ENCODE results near the gene DNAJB1. TPM values are rescaled to one million over a fixed set of nuclear protein-coding genes. Genes with fewer than 3 reads are reported as not detected.

Gene DNAJB1
- total RNA-seq, 1 experiment from 2014 or later: 54.5 TPM

GRCh38 chr19:14473073-14473977, 44.9 kb downstream of the DNAJB1 start (continued):
- no peak for TF ChIP-seq AR (CRISPR knock-in tag; IDR thresholded peaks at IDR 0.05)
- no peak for TF ChIP-seq FOXK1 (CRISPR knock-in tag; IDR thresholded peaks at IDR 0.05)
- TF ChIP-seq SOX15 (CRISPR knock-in tag; IDR thresholded peaks at IDR 0.05): no peak

- Mint-ChIP-seq H3K4me3 (peak overlapping the region; percentile 56), H3K27ac (no peak overlapping the region), H3K4me1 (peaks cover 24% of the 10 kb centered on the region), H3K36me3 (peaks cover 14% of the 10 kb centered on the region), H3K9me3 (no peaks in the 10 kb centered on the region), H3K27me3 (ENCODE audit: low read depth) (peaks cover 12% of the 10 kb centered on the region)
- ATAC-seq: peak; percentile 56
- CTCF ChIA-PET: interaction anchor here (0.6 to 5.0 kb wide), 52 partner anchors 9 to 1507 kb away, joined by 3 to 53 read pairs (median 4); partner anchors contain the start of genes ASF1B, DNAJB1, MISP3 and PKN1
- DNase-seq (ENCODE audit: low spot score): peak; percentile 91
- POLR2A ChIA-PET: interaction anchor here (0.6 to 1.2 kb wide), 4 partner anchors 20 to 336 kb away, joined by 3 read pairs; partner anchors contain the start of genes ASF1B and PKN1
- no peak for TF ChIP-seq FOXJ3 (CRISPR knock-in tag; IDR thresholded peaks at IDR 0.05; ENCODE audit: borderline replicate concordance)
- TF ChIP-seq ZNF512 (CRISPR knock-in tag; IDR thresholded peaks at IDR 0.05; ENCODE audit: borderline replicate concordance): no peak
- no peak for TF ChIP-seq JUN (CRISPR knock-in tag; IDR thresholded peaks at IDR 0.05)
- TF ChIP-seq MXD4 (CRISPR knock-in tag; IDR thresholded peaks at IDR 0.05; ENCODE audit: borderline replicate concordance): no peak
- TF ChIP-seq ELF4 (CRISPR knock-in tag; IDR thresholded peaks at IDR 0.05; ENCODE audit: low read depth): no peak
- peak; percentile 77; the same call in 1 of the 2 replicates for TF ChIP-seq SMAD4 (CRISPR knock-in tag; IDR thresholded peaks at IDR 0.05)
- TF ChIP-seq FOXP4 (CRISPR knock-in tag; IDR thresholded peaks at IDR 0.05): no peak
- TF ChIP-seq ESRRA (CRISPR knock-in tag; IDR thresholded peaks at IDR 0.05; ENCODE audit: borderline replicate concordance): no peak; the same call in 1 of the 2 replicates
- no peak for TF ChIP-seq CDX4 (CRISPR knock-in tag; IDR thresholded peaks at IDR 0.05; ENCODE audit: borderline replicate concordance)
- peak; percentile 58; the same call in 1 of the 2 replicates for TF ChIP-seq FOXP1 (CRISPR knock-in tag; IDR thresholded peaks at IDR 0.05; ENCODE audit: borderline replicate concordance)
- TF ChIP-seq GTF2I (CRISPR knock-in tag; conservative IDR thresholded peaks at IDR 0.05): no peak
- no peak for TF ChIP-seq ATF2 (CRISPR knock-in tag; IDR thresholded peaks at IDR 0.05; ENCODE audit: borderline replicate concordance, low read depth)
- 0 out of 2 replicates have a peak, but pooled peaks have one; percentile 45 for TF ChIP-seq E2F1 (CRISPR knock-in tag; IDR thresholded peaks at IDR 0.05)
- 0 out of 2 replicates have a peak, but pooled peaks have one; percentile 46 for TF ChIP-seq ZNF263 (CRISPR knock-in tag; IDR thresholded peaks at IDR 0.05; ENCODE audit: low read depth)
- no peak for TF ChIP-seq CBFB (CRISPR knock-in tag; IDR thresholded peaks at IDR 0.05; ENCODE audit: low read depth)
- TF ChIP-seq RELA (CRISPR knock-in tag; IDR thresholded peaks at IDR 0.05; ENCODE audit: borderline replicate concordance): no peak
- no peak for TF ChIP-seq ZSCAN18 (CRISPR knock-in tag; IDR thresholded peaks at IDR 0.05)
Measured at GRCh38 chr19:14472202-14472938, 45.8 kb downstream of the DNAJB1 start.

Data from WTC11 (cell line).